WTC11 (cell line): ENCODE measurements around the gene PLD5. TPM values are rescaled to one million over a fixed set of nuclear protein-coding genes. Genes with fewer than 3 reads are reported as not detected.

ENCODE experiments used
- ATAC-seq: fragments of 200-7000 bp; cut with Tn5 transposase; 2 replicates; pipeline ENCODE4 v1.10.0; 2021; ENCODE audit warnings: mild to moderate bottlenecking, moderate library complexity
- CTCF ChIA-PET: fragments of 300-600 bp; sonication (Branson Sonifier 250); formaldehyde crosslinking; loops from one replicate; lab custom pipeline; 2021; ENCODE audit warnings: antibody characterized with exemption; lab: Charles Lee
- POLR2A ChIA-PET: fragments of 350-600 bp; sonication (Branson Sonifier 250); formaldehyde crosslinking; loops from one replicate; lab custom pipeline; 2021; ENCODE audit warnings: antibody characterized with exemption; lab: Charles Lee
- DNase-seq: peaks from one replicate; pipeline ENCODE4 v3.0.0; 2021; ENCODE audit warnings: low spot score
- H3K27ac Mint-ChIP-seq: 2 replicates; pipeline ENCODE4 v1.8.0; 2021; ENCODE audit warnings: mixed read lengths
- H3K27me3 Mint-ChIP-seq: 2 replicates; pipeline ENCODE4 v1.8.0; 2021; ENCODE audit warnings: low read depth, mild to moderate bottlenecking, moderate library complexity, mixed read lengths
- H3K36me3 Mint-ChIP-seq: 2 replicates; pipeline ENCODE4 v1.8.0; 2021; ENCODE audit warnings: mixed read lengths
- H3K4me1 Mint-ChIP-seq: 2 replicates; pipeline ENCODE4 v1.8.0; 2022; ENCODE audit warnings: mixed read lengths
- H3K4me3 Mint-ChIP-seq: 2 replicates; pipeline ENCODE4 v1.8.0; 2021; ENCODE audit warnings: mild to moderate bottlenecking, moderate library complexity, mixed read lengths
- H3K9me3 Mint-ChIP-seq: 2 replicates; pipeline ENCODE4 v1.8.0; 2021; ENCODE audit warnings: mixed read lengths
- ATF2 ChIP-seq: sonication (generic); formaldehyde crosslinking; IDR thresholded peaks from 2 replicates; pipeline ENCODE4 v1.8.1; 2022; ENCODE audit warnings: low read depth, missing genetic modification reagents, borderline replicate concordance
- ATF6 ChIP-seq: sonication (generic); formaldehyde crosslinking; IDR thresholded peaks from 2 replicates; pipeline ENCODE4 v1.8.1; 2023; ENCODE audit warnings: mild to moderate bottlenecking, missing genetic modification reagents
- CDX4 ChIP-seq: fragments of 250-450 bp; sonication (Bioruptor Pico); IDR thresholded peaks from 2 replicates; pipeline ENCODE4 v1.9.0; 2021; ENCODE audit warnings: moderate library complexity, mild to moderate bottlenecking, inconsistent platforms, borderline replicate concordance
- FOXP4 ChIP-seq: sonication (generic); formaldehyde crosslinking; IDR thresholded peaks from 2 replicates; pipeline ENCODE4 v1.8.0; 2022; ENCODE audit warnings: mild to moderate bottlenecking, missing genetic modification reagents
- JUN ChIP-seq: sonication (generic); formaldehyde crosslinking; IDR thresholded peaks from 2 replicates; pipeline ENCODE4 v1.8.0; 2023; ENCODE audit warnings: mild to moderate bottlenecking, missing genetic modification reagents
- MYBL2 ChIP-seq: sonication (generic); formaldehyde crosslinking; IDR thresholded peaks from 2 replicates; pipeline ENCODE4 v1.8.1; 2023; ENCODE audit warnings: mild to moderate bottlenecking, moderate library complexity, missing genetic modification reagents
- NFATC4 ChIP-seq: fragments of 250-450 bp; sonication (Bioruptor Pico); IDR thresholded peaks from 2 replicates; pipeline ENCODE4 v1.9.0; 2021; ENCODE audit warnings: mild to moderate bottlenecking
- NR1H2 ChIP-seq: sonication (generic); formaldehyde crosslinking; IDR thresholded peaks from 2 replicates; pipeline ENCODE4 v1.9.0; 2021; ENCODE audit warnings: mild to moderate bottlenecking, moderate library complexity, missing genetic modification reagents
- SOX15 ChIP-seq: fragments of 250-450 bp; sonication (Bioruptor Pico); IDR thresholded peaks from 2 replicates; pipeline ENCODE4 v1.9.0; 2021; ENCODE audit warnings: mild to moderate bottlenecking
- SP1 ChIP-seq: sonication (generic); formaldehyde crosslinking; conservative IDR thresholded peaks from 2 replicates; pipeline ENCODE4 v1.8.1; 2022; ENCODE audit warnings: missing genetic modification reagents
- TP53 ChIP-seq: sonication (generic); formaldehyde crosslinking; IDR thresholded peaks from 2 replicates; pipeline ENCODE4 v1.8.1; 2023; ENCODE audit warnings: mild to moderate bottlenecking, missing genetic modification reagents
- USF1 ChIP-seq: sonication (generic); formaldehyde crosslinking; IDR thresholded peaks from 2 replicates; pipeline ENCODE4 v1.8.0; 2022; ENCODE audit warnings: mild to moderate bottlenecking, missing genetic modification reagents
- USF2 ChIP-seq: sonication (generic); formaldehyde crosslinking; IDR thresholded peaks from 2 replicates; pipeline ENCODE4 v1.8.1; 2023; ENCODE audit warnings: mild to moderate bottlenecking, missing genetic modification reagents, moderate library complexity
- ZNF416 ChIP-seq: fragments of 250-450 bp; sonication (Bioruptor Pico); IDR thresholded peaks from 2 replicates; pipeline ENCODE4 v1.9.0; 2021; ENCODE audit warnings: mild to moderate bottlenecking, inconsistent platforms
- ZNF671 ChIP-seq: fragments of 250-450 bp; sonication (Bioruptor Pico); IDR thresholded peaks from 2 replicates; pipeline ENCODE4 v1.8.0; 2021; ENCODE audit warnings: mild to moderate bottlenecking
- total RNA-seq: library from RNA; stranded (reverse); gene quantifications from 3 replicates; pipeline ENCODE4 v1.2.3, GENCODE V29; 2021

PLD5 gene
- total RNA-seq, 1 experiment from 2014 or later, result 6.4 TPM

- TF ChIP-seq CDX4 (CRISPR knock-in tag) (no peak), SOX15 (CRISPR knock-in tag) (no peak)
Observed at GRCh38 chr1:242569867-242570266, 45.4 kb upstream of the PLD5 start (continued).

- ATAC-seq (peak; percentile 95), DNase-seq (peak; percentile 42)
- Mint-ChIP-seq H3K27me3 (no peaks in the 10 kb centered on the region), H3K27ac (no peak overlapping the region), H3K4me1 (no peaks in the 10 kb centered on the region), H3K9me3 (peaks cover 18% of the 10 kb centered on the region), H3K4me3 (no peak overlapping the region), H3K36me3 (peaks cover 8% of the 10 kb centered on the region)
- ChIA-PET CTCF (no interaction called here), POLR2A (no interaction called here)
- no peak for TF ChIP-seq NR1H2 (CRISPR knock-in tag)
Observed at GRCh38 chr1:242568666-242569065, 44.2 kb upstream of the PLD5 start.

- DNase-seq, result no peak
- no peak overlapping the region for H3K4me3 Mint-ChIP-seq
- H3K27me3 Mint-ChIP-seq, result no peaks in the 10 kb centered on the region
- H3K36me3 Mint-ChIP-seq, result peaks cover 8% of the 10 kb centered on the region
- TF ChIP-seq ATF6 (CRISPR knock-in tag), result no peak
- no peak for TF ChIP-seq ZNF416 (CRISPR knock-in tag)
- TF ChIP-seq USF1 (CRISPR knock-in tag), result no peak
- no peak for TF ChIP-seq ZNF671 (CRISPR knock-in tag)
- no peak for TF ChIP-seq JUN
- no peak for TF ChIP-seq TP53 (CRISPR knock-in tag)
- no peak for TF ChIP-seq MYBL2 (CRISPR knock-in tag)
- TF ChIP-seq ATF2 (CRISPR knock-in tag), result no peak
- TF ChIP-seq USF2 (CRISPR knock-in tag), result no peak
- no peak for TF ChIP-seq NFATC4 (CRISPR knock-in tag)
- no peak for TF ChIP-seq SP1 (CRISPR knock-in tag)
- TF ChIP-seq FOXP4 (CRISPR knock-in tag), result no peak
- no peak for ATAC-seq
- no peak overlapping the region for H3K27ac Mint-ChIP-seq
- POLR2A ChIA-PET, result no interaction called here
- CTCF ChIA-PET, result no interaction called here
- peaks cover 12% of the 10 kb centered on the region for H3K9me3 Mint-ChIP-seq
- H3K4me1 Mint-ChIP-seq, result no peaks in the 10 kb centered on the region
Observed at GRCh38 chr1:242567596-242567995, 43.1 kb upstream of the PLD5 start.
